HepG2 (cell line): Measurements from ENCODE around the gene MTO1. TPM values are rescaled to one million over a fixed set of nuclear protein-coding genes. Genes with fewer than 3 reads are reported as not detected.

Experiments used
- ATAC-seq: fragments of 200-7000 bp; cut with Tn5 transposase; 3 replicates; pipeline ENCODE4 v1.9.1; 2020; ENCODE audit warnings: mild to moderate bottlenecking, moderate library complexity
- BruUV-seq: library from RNA; stranded (reverse); fragments of 400-500 nt; replicated peaks from 2 replicates; lab custom pipeline; 2021; lab: Mats Ljungman, UMichigan
- CTCF ChIA-PET: fragments of 300-600 bp; formaldehyde crosslinking; extraction: SDS; loops from one replicate; lab custom pipeline; 2021; ENCODE audit warnings: low total read pairs, inconsistent platforms, low intra/inter-chr PET ratio; lab: Yijun Ruan, JAX
- POLR2A ChIA-PET: fragments of 350-600 bp; sonication (Branson Sonifier 250); formaldehyde crosslinking; loops from one replicate; lab custom pipeline; 2020; ENCODE audit warnings: antibody characterized with exemption, inconsistent platforms; lab: Yijun Ruan, JAX
- DNase-seq: peaks from one replicate; pipeline ENCODE4 v3.0.0-alpha.2; 2015; ENCODE audit warnings: low spot score
- FAIRE-seq: peaks from 3 replicates; lab custom pipeline; 2011; peaks lifted over from hg19 to GRCh38; lab: Jason Lieb, UNC
- H2AFZ ChIP-seq: one replicate; pipeline ENCODE4 v1.6.1; 2011; ENCODE audit warnings: low read length, inconsistent platforms
- H3K27ac ChIP-seq: fragments of 300-600 bp; 3 replicates; pipeline ENCODE4 v1.8.0; 2011; ENCODE audit warnings: mixed run types, mild to moderate bottlenecking, mixed read lengths, low read length, inconsistent platforms; ENCODE audit not compliant: insufficient read depth; ENCODE audit errors: extremely low read length
- H3K27me3 ChIP-seq, 2 experiments: fragments of 200-600 bp in 1 of 2; 2 replicates in 1 of 2; 3 replicates in 1 of 2; pipeline versions ENCODE4 v1.6.0 to v1.8.0; 2011; ENCODE audit warnings: low read length in 2 of 2, mild to moderate bottlenecking in 2 of 2, moderate library complexity in 2 of 2, inconsistent platforms in 1 of 2; ENCODE audit not compliant: insufficient read depth in 2 of 2, control insufficient read depth in 1 of 2
- H3K36me3 ChIP-seq, 2 experiments: fragments of 200-600 bp in 1 of 2; replicated peaks in 1 of 2; 2 replicates in 1 of 2; 3 replicates in 1 of 2; pipeline versions ENCODE4 v1.5.1 to v1.8.0; 2011; ENCODE audit warnings: low read length in 2 of 2, inconsistent platforms in 1 of 2; ENCODE audit not compliant: insufficient read depth in 2 of 2, control insufficient read depth in 1 of 2
- H3K4me1 ChIP-seq: 2 replicates; pipeline ENCODE4 v1.5.1; 2012; ENCODE audit warnings: low read length, inconsistent platforms; ENCODE audit not compliant: insufficient read depth
- H3K4me2 ChIP-seq: 2 replicates; pipeline ENCODE4 v1.6.0; 2011; ENCODE audit warnings: low read depth, low read length, inconsistent platforms
- H3K4me3 ChIP-seq, 3 experiments: fragments of 200-600 bp in 1 of 3; sonication (generic), shearing (Covaris generic) in 1 of 3; replicated peaks in 1 of 3; 2 replicates each; pipeline ENCODE4 v1.5.1; 2011 to 2016; ENCODE audit warnings: low read length in 3 of 3, inconsistent platforms in 2 of 3, low read depth in 2 of 3, mild to moderate bottlenecking in 2 of 3, control low read depth in 1 of 3, mixed read lengths in 1 of 3; ENCODE audit not compliant: insufficient read depth in 1 of 3
- H3K79me2 ChIP-seq: one replicate; pipeline ENCODE4 v1.6.1; 2011; ENCODE audit warnings: low read length, inconsistent platforms; ENCODE audit not compliant: insufficient read depth
- H3K9ac ChIP-seq: 2 replicates; pipeline ENCODE4 v1.6.0; 2011; ENCODE audit warnings: mild to moderate bottlenecking, low read depth, low read length, inconsistent platforms; ENCODE audit not compliant: insufficient read depth
- H3K9me3 ChIP-seq: 2 replicates; pipeline ENCODE4 v1.5.1; 2012; ENCODE audit warnings: mild to moderate bottlenecking, low read length
- H4K20me1 ChIP-seq: 2 replicates; pipeline ENCODE4 v1.6.0; 2011; ENCODE audit warnings: inconsistent platforms, mild to moderate bottlenecking, low read length, moderate library complexity; ENCODE audit not compliant: insufficient read depth
- ELF4 ChIP-seq: sonication (generic); formaldehyde crosslinking; IDR thresholded peaks from 2 replicates; pipeline ENCODE4 v1.5.0; 2020; ENCODE audit warnings: missing genetic modification reagents, mild to moderate bottlenecking, moderate library complexity, borderline replicate concordance
- MTERF4 ChIP-seq: sonication (generic); formaldehyde crosslinking; IDR thresholded peaks from 2 replicates; pipeline ENCODE4 v1.8.0; 2023; ENCODE audit warnings: mild to moderate bottlenecking, missing genetic modification reagents
- MXD1 ChIP-seq: sonication (generic); formaldehyde crosslinking; IDR thresholded peaks from 2 replicates; pipeline ENCODE4 v1.4.0; 2020; ENCODE audit warnings: mild to moderate bottlenecking, missing genetic modification reagents
- MYPOP ChIP-seq: sonication (generic); formaldehyde crosslinking; IDR thresholded peaks from 2 replicates; pipeline ENCODE4 v1.8.1; 2023; ENCODE audit warnings: mild to moderate bottlenecking, moderate library complexity, missing genetic modification reagents
- NFKB2 ChIP-seq: sonication (generic); formaldehyde crosslinking; IDR thresholded peaks from 2 replicates; pipeline ENCODE4 v1.4.0; 2020; ENCODE audit warnings: missing genetic modification reagents, borderline replicate concordance
- PLSCR1 ChIP-seq: sonication (generic); formaldehyde crosslinking; IDR thresholded peaks from 2 replicates; pipeline ENCODE4 v1.5.0; 2020; ENCODE audit warnings: missing genetic modification reagents, mild to moderate bottlenecking, borderline replicate concordance
- PREB ChIP-seq: sonication (generic); formaldehyde crosslinking; IDR thresholded peaks from 2 replicates; pipeline ENCODE4 v1.4.0; 2020; ENCODE audit warnings: missing genetic modification reagents
- PRPF4 ChIP-seq: fragments of 200-400 bp; formaldehyde crosslinking; IDR thresholded peaks from 2 replicates; pipeline ENCODE4 v1.6.1; 2016; ENCODE audit warnings: low read length, low read depth; ENCODE audit not compliant: poor library complexity, severe bottlenecking
- XRCC5 ChIP-seq: fragments of 200-400 bp; formaldehyde crosslinking; optimal IDR thresholded peaks from 2 replicates; pipeline ENCODE3; 2017; ENCODE audit warnings: mild to moderate bottlenecking, low read length
- ZNF230 ChIP-seq: sonication (generic); formaldehyde crosslinking; IDR thresholded peaks from 2 replicates; pipeline ENCODE4 v1.4.0; 2020; ENCODE audit warnings: mild to moderate bottlenecking, missing genetic modification reagents
- ZNF280D ChIP-seq: sonication (generic); formaldehyde crosslinking; IDR thresholded peaks from 2 replicates; pipeline ENCODE4 v1.5.1; 2020; ENCODE audit warnings: mild to moderate bottlenecking, missing genetic modification reagents
- ZNF704 ChIP-seq: sonication (generic); formaldehyde crosslinking; IDR thresholded peaks from 2 replicates; pipeline ENCODE4 v1.8.1; 2023; ENCODE audit warnings: mild to moderate bottlenecking, inconsistent platforms, moderate library complexity, missing genetic modification reagents, borderline replicate concordance
- ZNF746 ChIP-seq: sonication (generic); formaldehyde crosslinking; IDR thresholded peaks from 2 replicates; pipeline ENCODE4 v1.8.0; 2022; ENCODE audit warnings: mild to moderate bottlenecking, missing genetic modification reagents
- WGBS: methylation state at CpG from one replicate; pipeline ENCODE4 v1.1.6; 2017; ENCODE audit warnings: low lambda C conversion rate; 5-methylcytosine and 5-hydroxymethylcytosine counted together
- in situ Hi-C: cut with HindIII; loops from 2 replicates; pipeline ENCODE4 v1.10.0; 2017; ENCODE audit warnings: low pct_unique_long_range_greater_than_20kb; ENCODE audit not compliant: extremely low pct_ligation_motif_present
- intact Hi-C: fragments of 100-400 bp; cut with micrococcal nuclease; formaldehyde crosslinking; loops from one replicate; pipeline ENCODE4 v1.10.0; 2022; ENCODE audit not compliant: unreplicated experiment
- polyA plus RNA-seq, 8 experiments: library from polyadenylated mRNA; depleted of rRNA in 3 of 8; stranded (reverse) in 7 of 8; unstranded in 1 of 8; fragments of >200 nt; fragmentation: Illumina TruSeq in 4 of 8; extraction: Trizol in 4 of 8; gene quantifications; 2 replicates each; pipeline versions ENCODE4 v1.2.1 to v1.2.3, GENCODE V29; 2011 to 2016; ENCODE audit warnings: low read depth in 4 of 8, missing spikeins in 1 of 8, mixed read lengths in 1 of 8; ENCODE audit not compliant: insufficient read depth in 1 of 8
- total RNA-seq, 5 experiments: library from RNA; depleted of rRNA; stranded (reverse); fragments of >200 nt; fragmentation: Illumina TruSeq; extraction: Trizol; gene quantifications; 2 replicates each; pipeline ENCODE4 v1.2.3, GENCODE V29; 2016; ENCODE audit warnings: low read depth in 1 of 5

Gene MTO1
- total and polyA plus RNA-seq, 2 of the 13 experiments (the other 11 are each of a cell fraction or from before 2014, with no cell fraction given), result 21.1 to 45.3 TPM

- no peak for TF ChIP-seq NFKB2
- no peak for TF ChIP-seq MXD1 (CRISPR knock-in tag)
- no peak for TF ChIP-seq MTERF4 (CRISPR knock-in tag)
Observed at GRCh38 chr6:73471686-73472290, 10.3 kb downstream of the MTO1 start (continued).

- no TSS peak for BruUV-seq
- no peaks in the 10 kb centered on the region for H3K4me1 ChIP-seq
- no peak for DNase-seq
- in situ Hi-C loops, result no loop called here
- no peak overlapping the region for H3K27ac ChIP-seq
- no peaks in the 10 kb centered on the region for H3K79me2 ChIP-seq
- H3K27me3 ChIP-seq, result no peaks in the 10 kb centered on the region
- WGBS, result 97% methylated on average over 10 of the region's 10 CpGs
- H2AFZ ChIP-seq, result no peak overlapping the region
- POLR2A ChIA-PET, result no interaction called here
- no peak overlapping the region for H3K9ac ChIP-seq
- H3K36me3 ChIP-seq, result peaks cover 22 to 60% of the 10 kb centered on the region in 2 experiments
- ATAC-seq, result no peak
- no peak overlapping the region for H3K4me3 ChIP-seq
- intact Hi-C loops, result no loop called here
- FAIRE-seq, result no peak
- no peaks in the 10 kb centered on the region for H3K9me3 ChIP-seq
- no peak overlapping the region for H3K4me2 ChIP-seq
- CTCF ChIA-PET, result no interaction called here
- no peaks in the 10 kb centered on the region for H4K20me1 ChIP-seq
- TF ChIP-seq XRCC5, result no peak
- TF ChIP-seq ZNF280D (CRISPR knock-in tag), result no peak
- TF ChIP-seq PRPF4, result no peak
- no peak for TF ChIP-seq MYPOP
- TF ChIP-seq ZNF746 (CRISPR knock-in tag), result no peak
- TF ChIP-seq ZNF704 (CRISPR knock-in tag), result no peak
- TF ChIP-seq ZNF230 (CRISPR knock-in tag), result no peak
- TF ChIP-seq ELF4, result no peak
- no peak for TF ChIP-seq PLSCR1 (CRISPR knock-in tag)
- no peak for TF ChIP-seq PREB (CRISPR knock-in tag)
Observed at GRCh38 chr6:73476723-73477122, 15.2 kb downstream of the MTO1 start.
